K562 (cell line): Measurements from ENCODE around the gene TUBD1. TPM values are rescaled to one million over a fixed set of nuclear protein-coding genes. Genes with fewer than 3 reads are reported as not detected.
A peak's percentile ranks its signal among the peaks of the same experiment; 100 is the strongest.

ENCODE experiments used
- ATAC-seq: fragments of 200-7000 bp; cut with Tn5 transposase; 3 replicates; pipeline ENCODE4 v1.9.1; 2020; ENCODE audit warnings: moderate library complexity
- BruUV-seq: library from RNA; stranded (reverse); fragments of 400-500 nt; replicated peaks from 2 replicates; lab custom pipeline; 2021; lab: Mats Ljungman, UMichigan
- CTCF ChIA-PET: fragments of 300-600 bp; formaldehyde crosslinking; extraction: SDS; loops from one replicate; lab custom pipeline; 2021; ENCODE audit warnings: low intra/inter-chr PET ratio; lab: Yijun Ruan, JAX
- POLR2A ChIA-PET: fragments of 300-600, 350-650 bp; sonication (Branson Sonifier 250); formaldehyde crosslinking; extraction: SDS; loops from one replicate; lab custom pipeline; 2021; ENCODE audit warnings: antibody characterized with exemption, inconsistent platforms; lab: Yijun Ruan, JAX
- DNase-seq, 4 experiments: peaks; one replicate each; pipeline versions ENCODE4 v3.0.0 to v3.0.0-alpha.2; 2011 to 2018; ENCODE audit warnings: low spot score in 3 of 4, mixed read lengths in 3 of 4; ENCODE audit errors: extremely low read depth in 1 of 4
- FAIRE-seq: peaks from 2 replicates; lab custom pipeline; 2011; peaks lifted over from hg19 to GRCh38; lab: Jason Lieb, UNC
- H2AFZ ChIP-seq: 2 replicates; pipeline ENCODE4 v1.6.0; 2011; ENCODE audit warnings: low read depth, low read length, control low read depth, inconsistent platforms
- H3K27ac ChIP-seq: fragments of 200-600 bp; 3 replicates; pipeline ENCODE4 v1.8.0; 2011; ENCODE audit warnings: low read depth, mild to moderate bottlenecking, control low read depth, inconsistent platforms, low read length, moderate library complexity, mixed read lengths; ENCODE audit errors: extremely low read depth
- H3K27me3 ChIP-seq, 2 experiments: fragments of 300-600 bp in 1 of 2; 2 replicates in 1 of 2; 3 replicates in 1 of 2; pipeline versions ENCODE4 v1.6.0 to v1.8.0; 2011; ENCODE audit warnings: inconsistent platforms in 2 of 2, low read length in 2 of 2, mild to moderate bottlenecking in 1 of 2, mixed read lengths in 1 of 2, moderate library complexity in 1 of 2; ENCODE audit not compliant: control insufficient read depth in 2 of 2, insufficient read depth in 2 of 2
- H3K36me3 ChIP-seq: fragments of 300-600 bp; 3 replicates; pipeline ENCODE4 v1.8.0; 2011; ENCODE audit warnings: mild to moderate bottlenecking, low read length, inconsistent platforms; ENCODE audit not compliant: control insufficient read depth, insufficient read depth
- H3K4me1 ChIP-seq, 2 experiments: fragments of 200-600 bp in 1 of 2; replicated peaks in 1 of 2; 2 replicates in 1 of 2; 3 replicates in 1 of 2; pipeline versions ENCODE4 v1.5.1 to v1.8.0; 2011; ENCODE audit warnings: inconsistent platforms in 2 of 2, low read length in 2 of 2, mild to moderate bottlenecking in 1 of 2, mixed read lengths in 1 of 2, moderate library complexity in 1 of 2; ENCODE audit not compliant: control insufficient read depth in 2 of 2, insufficient read depth in 2 of 2
- H3K4me2 ChIP-seq: 2 replicates; pipeline ENCODE4 v1.6.1; 2011; ENCODE audit warnings: low read length, control low read depth, inconsistent platforms, mixed read lengths; ENCODE audit not compliant: insufficient read depth
- H3K4me3 ChIP-seq: fragments of 200-600 bp; sonication (generic), shearing (Covaris generic); 2 replicates; pipeline ENCODE4 v1.5.1; 2016; ENCODE audit warnings: control low read depth, inconsistent platforms
- H3K79me2 ChIP-seq: fragments of 200-600 bp; 3 replicates; pipeline ENCODE4 v1.8.0; 2011; ENCODE audit warnings: low read length, inconsistent platforms; ENCODE audit not compliant: control insufficient read depth, insufficient read depth
- H3K9ac ChIP-seq, 2 experiments: 2 replicates each; pipeline versions ENCODE4 v1.6.0 to v1.6.1; 2011; ENCODE audit warnings: low read depth in 2 of 2, low read length in 2 of 2, control low read depth in 1 of 2, inconsistent platforms in 1 of 2, mild to moderate bottlenecking in 1 of 2, mixed read lengths in 1 of 2; ENCODE audit not compliant: insufficient read depth in 1 of 2
- H3K9me1 ChIP-seq: one replicate; pipeline ENCODE4 v1.6.0; 2011; ENCODE audit warnings: inconsistent platforms, mild to moderate bottlenecking, low read length, moderate library complexity; ENCODE audit not compliant: control insufficient read depth, insufficient read depth
- H3K9me3 ChIP-seq: replicated peaks from 2 replicates; pipeline ENCODE4 v1.5.1; 2011; ENCODE audit warnings: low read depth, low read length, inconsistent platforms; ENCODE audit not compliant: control insufficient read depth, insufficient read depth
- H4K20me1 ChIP-seq: replicated peaks from 2 replicates; pipeline ENCODE4 v1.6.1; 2011; ENCODE audit warnings: low read length, inconsistent platforms, mixed read lengths; ENCODE audit not compliant: control insufficient read depth, insufficient read depth
- BCLAF1 ChIP-seq, 2 experiments: fragments of 450-650 bp in 1 of 2; IDR thresholded peaks; 2 replicates each; pipeline ENCODE4 v1.6.1; 2011 to 2017; ENCODE audit warnings: low read depth in 2 of 2, antibody characterized with exemption in 1 of 2, borderline replicate concordance in 1 of 2, low read length in 1 of 2, mild to moderate bottlenecking in 1 of 2, mixed read lengths in 1 of 2; ENCODE audit not compliant: control insufficient read depth in 1 of 2
- EWSR1 ChIP-seq: fragments of 450-650 bp; IDR thresholded peaks from 2 replicates; pipeline ENCODE4 v1.6.1; 2018; ENCODE audit warnings: borderline replicate concordance, mild to moderate bottlenecking, low read depth, moderate library complexity; ENCODE audit not compliant: partially characterized antibody
- KLF1 ChIP-seq: fragments of 450-650 bp; IDR thresholded peaks from 2 replicates; pipeline ENCODE4 v1.6.1; 2016; ENCODE audit warnings: missing genetic modification characterization, missing compliant biosample characterization
- ZBTB11 ChIP-seq, 3 experiments: fragments of 200-800 bp in 1 of 3; fragments of 250-450 bp in 1 of 3; fragments of 450-650 bp in 1 of 3; sonication (Bioruptor Pico) in 1 of 3; sonication (Bioruptor generic) in 1 of 3; formaldehyde crosslinking in 1 of 3; IDR thresholded peaks; 2 replicates each; pipeline versions ENCODE4 v1.6.1 to v1.8.0; 2016 to 2022; ENCODE audit warnings: mild to moderate bottlenecking in 2 of 3, missing genetic modification characterization in 2 of 3, missing compliant biosample characterization in 1 of 3, moderate library complexity in 1 of 3
- WGBS: fragments of 100-300 bp; shearing (Covaris generic); methylation state at CpG from one replicate; pipeline ENCODE4 v1.1.6; 2016; ENCODE audit warnings: low coverage, mixed read lengths; ENCODE audit not compliant: insufficient coverage; ENCODE audit errors: missing lambda C conversion rate; 5-methylcytosine and 5-hydroxymethylcytosine counted together
- in situ Hi-C: fragments of 300-500 bp; cut with MboI; formaldehyde crosslinking; loops from 4 replicates; pipeline ENCODE4 v1.15.0; 2018; ENCODE audit warnings: inconsistent platforms, mixed read lengths
- intact Hi-C: fragments of 100-400 bp; cut with micrococcal nuclease; formaldehyde crosslinking; loops from 2 replicates; pipeline ENCODE4 v1.14.2; 2022
- polyA plus RNA-seq, 8 experiments: library from polyadenylated mRNA; depleted of rRNA in 4 of 8; stranded (reverse) in 5 of 8; unstranded in 3 of 8; fragments of >200 nt; fragmentation: Nextera tagmentation in 2 of 8; fragmentation: Illumina TruSeq in 1 of 8; extraction: Ambion mirVana in 2 of 8; extraction: Trizol in 1 of 8; gene quantifications; 2 replicates each; pipeline versions ENCODE4 v1.2.1 to v1.2.3, GENCODE V29; 2011 to 2014; ENCODE audit warnings: inconsistent platforms in 1 of 8, missing spikeins in 1 of 8
- total RNA-seq, 7 experiments: library from RNA; depleted of rRNA in 6 of 7; stranded (reverse); fragments of >200 nt in 6 of 7; fragmentation: Illumina TruSeq in 2 of 7; extraction: Trizol in 2 of 7; gene quantifications; 2 replicates each; pipeline versions ENCODE4 v1.2.1 to v1.2.3, GENCODE V29; 2011 to 2021; ENCODE audit warnings: low replicate concordance in 1 of 7

TUBD1 gene
- total and polyA plus RNA-seq, 9 of the 15 experiments (the other 6 are each of a cell fraction or from before 2014, with no cell fraction given) = 10.8 to 35.3 (median 17.9) TPM

GRCh38 chr17:59888145-59888750 is 4.5 kb downstream of the TUBD1 start:
- DNase-seq (no peak), ATAC-seq (no peak), FAIRE-seq (no peak)
- 92% methylated on average over 2 of the region's 8 CpGs for WGBS
- no peak overlapping the region for H2AFZ ChIP-seq
- no peaks in the 10 kb centered on the region for H3K9me1 ChIP-seq
- H3K9ac ChIP-seq = no peak overlapping the region
- H4K20me1 ChIP-seq = no peaks in the 10 kb centered on the region
- CTCF ChIA-PET = no interaction called here
- no peak overlapping the region for H3K4me3 ChIP-seq
- no peak overlapping the region for H3K4me2 ChIP-seq
- no peaks in the 10 kb centered on the region for H3K27me3 ChIP-seq
- H3K4me1 ChIP-seq = peaks cover 7 to 8% of the 10 kb centered on the region in 2 experiments; a peak in 4 of 5 replicates
- no peaks in the 10 kb centered on the region for H3K9me3 ChIP-seq
- no TSS peak for BruUV-seq
- H3K79me2 ChIP-seq = peaks cover 34% of the 10 kb centered on the region
- no peak overlapping the region for H3K27ac ChIP-seq
- intact Hi-C loops (no loop called here), in situ Hi-C loops (no loop called here)
- POLR2A ChIA-PET = no interaction called here
- TF ChIP-seq EWSR1 (peak; percentile 51), ZBTB11 (CRISPR knock-in tag; IDR thresholded peaks at IDR 0.05) (peak in 1 of 3 experiments; percentile 90; a peak in 2 of 6 replicates), KLF1 (tag) (no peak), BCLAF1 (IDR thresholded peaks at IDR 0.05; ENCODE audit: borderline replicate concordance in 1 of 2, control insufficient read depth in 1 of 2, low read depth in 2 of 2, low read length in 1 of 2) (0 out of 4 replicates have a peak, but pooled peaks of 1 of the 2 experiments have one; percentile 40)
- H3K36me3 ChIP-seq = peaks cover 51% of the 10 kb centered on the region
